Gastrocnemius medialis (tissue), 4 donors: ENCODE data around the gene SLC25A15. TPM values are rescaled to one million over a fixed set of nuclear protein-coding genes. Genes with fewer than 3 reads are reported as not detected.
"Not testable (repeated sequence)": the region's sequence is repeated elsewhere in the genome, so short reads cannot be mapped to it uniquely, and the experiment has no call there.

ENCODE experiments used
- ATAC-seq, 2 donors: fragments of 150-250 bp; one replicate each; pipeline ENCODE4 v1.9.1; 2016
- DNase-seq, 2 donors: peaks; one replicate each; pipeline ENCODE4 v3.0.0-alpha.2; 2019
- H3K27ac ChIP-seq, 4 donors: fragments of 200-600 bp; sonication (generic); 1 replicate in 1 of 4; 2 replicates in 3 of 4; pipeline ENCODE4 v1.5.1; 2016 to 2018; ENCODE audit warnings: mild to moderate bottlenecking in 2 of 4, moderate library complexity in 1 of 4
- H3K27me3 ChIP-seq, 3 donors: fragments of 200-600 bp; sonication (generic) in 2 of 3; 1 replicate in 1 of 3; 2 replicates in 2 of 3; pipeline versions ENCODE4 v1.5.1 to v1.6.0; 2016 to 2019; ENCODE audit warnings: mild to moderate bottlenecking in 1 of 3, moderate library complexity in 1 of 3
- H3K36me3 ChIP-seq, 2 donors: fragments of 200-600 bp; sonication (generic) in 1 of 2; one replicate each; pipeline ENCODE4 v1.5.1; 2017 to 2018
- H3K4me1 ChIP-seq, 2 donors: fragments of 200-600 bp; sonication (generic) in 1 of 2; one replicate each; pipeline ENCODE4 v1.5.1; 2016 to 2017; ENCODE audit warnings: mild to moderate bottlenecking in 2 of 2
- H3K4me3 ChIP-seq, 4 donors: fragments of 200-600 bp; sonication (generic) in 3 of 4; 1 replicate in 1 of 4; 2 replicates in 3 of 4; pipeline ENCODE4 v1.5.1; 2016 to 2019; ENCODE audit warnings: mild to moderate bottlenecking in 2 of 4
- H3K9me3 ChIP-seq, 3 donors: fragments of 200-600 bp; sonication (generic) in 2 of 3; 1 replicate in 1 of 3; 2 replicates in 2 of 3; pipeline ENCODE4 v1.5.1; 2016 to 2019
- POLR2A ChIP-seq, 2 donors: fragments of 450-650 bp; IDR thresholded peaks; one replicate each; pipeline ENCODE4 v1.6.1; 2017; ENCODE audit warnings: antibody characterized with exemption in 2 of 2, mild to moderate bottlenecking in 2 of 2, moderate library complexity in 2 of 2
- in situ Hi-C, 4 donors: fragments of 200-750 bp; cut with MboI; loops; one replicate each; pipeline versions ENCODE4 v1.15.0 to v1.8.0; 2017; ENCODE audit warnings: low sequenced_read_pairs in 4 of 4
- intact Hi-C: fragments of 100-400 bp; cut with DNase I; formaldehyde crosslinking; loops from one replicate; pipeline ENCODE4 v1.15.1; 2023; ENCODE audit warnings: low total_unique reads
- total RNA-seq, 4 donors: library from RNA; depleted of rRNA; stranded (reverse); fragments of >200 nt; gene quantifications; one replicate each; pipeline versions ENCODE4 v1.1.0 to v1.2.3, GENCODE V29; 2016
- TF ChIP-seq, protein P1 (sequence below), 5 experiments: fragments of 450-650 bp in 3 of 5; fragments of 200-600 bp in 2 of 5; sonication (generic) in 2 of 5; IDR thresholded peaks in 4 of 5; conservative IDR thresholded peaks in 1 of 5; 1 replicate in 4 of 5; 2 replicates in 1 of 5; pipeline ENCODE4 v1.5.1; 2016 to 2019; ENCODE audit warnings: antibody characterized with exemption in 5 of 5, mild to moderate bottlenecking in 3 of 5, moderate library complexity in 3 of 5

The SLC25A15 gene
- total RNA-seq, 4 donors from 2014 or later = 4.3 to 19.3 (median 11.0) TPM

DNA sequence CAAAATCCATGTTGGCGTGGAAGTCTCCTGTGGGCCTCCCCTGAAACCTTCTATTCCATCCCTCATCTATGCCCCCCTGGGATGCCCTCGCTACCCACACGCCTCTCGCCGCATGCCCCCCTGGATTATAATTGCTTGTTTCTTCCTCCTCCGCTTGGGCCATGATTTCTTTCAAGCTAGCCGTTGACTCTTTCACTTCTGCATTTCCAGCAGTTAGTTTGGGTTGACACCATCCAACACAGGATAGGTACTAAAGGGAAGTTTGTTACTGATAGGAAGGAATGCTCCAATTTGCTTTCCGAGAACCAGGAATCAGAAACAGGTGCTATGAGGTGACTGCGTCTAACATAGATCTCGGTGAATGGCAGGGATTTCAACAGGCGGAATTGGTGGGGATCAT, 7.7 kb upstream of the SLC25A15 start:
- no peak overlapping the region for H3K4me3 ChIP-seq
- TF ChIP-seq, protein P1, sequence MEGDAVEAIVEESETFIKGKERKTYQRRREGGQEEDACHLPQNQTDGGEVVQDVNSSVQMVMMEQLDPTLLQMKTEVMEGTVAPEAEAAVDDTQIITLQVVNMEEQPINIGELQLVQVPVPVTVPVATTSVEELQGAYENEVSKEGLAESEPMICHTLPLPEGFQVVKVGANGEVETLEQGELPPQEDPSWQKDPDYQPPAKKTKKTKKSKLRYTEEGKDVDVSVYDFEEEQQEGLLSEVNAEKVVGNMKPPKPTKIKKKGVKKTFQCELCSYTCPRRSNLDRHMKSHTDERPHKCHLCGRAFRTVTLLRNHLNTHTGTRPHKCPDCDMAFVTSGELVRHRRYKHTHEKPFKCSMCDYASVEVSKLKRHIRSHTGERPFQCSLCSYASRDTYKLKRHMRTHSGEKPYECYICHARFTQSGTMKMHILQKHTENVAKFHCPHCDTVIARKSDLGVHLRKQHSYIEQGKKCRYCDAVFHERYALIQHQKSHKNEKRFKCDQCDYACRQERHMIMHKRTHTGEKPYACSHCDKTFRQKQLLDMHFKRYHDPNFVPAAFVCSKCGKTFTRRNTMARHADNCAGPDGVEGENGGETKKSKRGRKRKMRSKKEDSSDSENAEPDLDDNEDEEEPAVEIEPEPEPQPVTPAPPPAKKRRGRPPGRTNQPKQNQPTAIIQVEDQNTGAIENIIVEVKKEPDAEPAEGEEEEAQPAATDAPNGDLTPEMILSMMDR (IDR thresholded peaks at IDR 0.05 in 4 of 5, conservative IDR thresholded peaks at IDR 0.05 in 1 of 5) = no peak
- TF ChIP-seq POLR2A (IDR thresholded peaks at IDR 0.05) = no peak
- H3K9me3 ChIP-seq = no peaks in the 10 kb centered on the region
- intact Hi-C loops (no loop called here), in situ Hi-C loops (loop anchor here in 1 of 4 donors (25.0 kb wide), 1 partner anchor 281 kb away; the partner anchor contains the start of gene WBP4)
- no peak overlapping the region for H3K27ac ChIP-seq
- DNase-seq = no peak
- no peaks in the 10 kb centered on the region for H3K36me3 ChIP-seq
- peaks cover 0 to 2% of the 10 kb centered on the region in 2 donors for H3K4me1 ChIP-seq
- H3K27me3 ChIP-seq = no peaks in the 10 kb centered on the region
- no peak for ATAC-seq

DNA sequence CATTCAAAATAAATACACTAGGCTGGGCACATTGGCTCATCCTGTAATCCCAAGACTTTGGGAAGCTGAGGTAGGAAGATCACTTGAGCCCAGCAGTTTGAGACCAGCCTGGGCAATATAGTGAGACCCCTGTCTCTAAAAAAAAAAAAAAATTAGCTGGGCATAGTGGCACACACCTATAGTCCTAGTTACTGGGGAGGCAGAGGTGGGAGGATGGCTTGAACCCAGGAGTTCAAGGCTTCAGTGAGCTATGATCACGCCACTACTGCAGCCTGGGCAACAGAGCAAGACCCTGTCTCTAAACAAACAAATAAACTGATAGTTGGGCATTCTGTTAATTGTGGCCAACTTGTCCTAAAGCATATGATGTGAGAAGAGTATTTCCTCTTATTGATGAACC, 6.4 kb upstream of the SLC25A15 start:
- H3K4me3 ChIP-seq, intact Hi-C loops, H3K27me3 ChIP-seq, H3K9me3 ChIP-seq, DNase-seq, H3K27ac ChIP-seq, H3K36me3 ChIP-seq, ATAC-seq, H3K4me1 ChIP-seq: not testable (repeated sequence)
- in situ Hi-C loops = loop anchor here in 1 of 4 donors (25.0 kb wide), 1 partner anchor 279 kb away; the partner anchor contains the start of gene WBP4

DNA sequence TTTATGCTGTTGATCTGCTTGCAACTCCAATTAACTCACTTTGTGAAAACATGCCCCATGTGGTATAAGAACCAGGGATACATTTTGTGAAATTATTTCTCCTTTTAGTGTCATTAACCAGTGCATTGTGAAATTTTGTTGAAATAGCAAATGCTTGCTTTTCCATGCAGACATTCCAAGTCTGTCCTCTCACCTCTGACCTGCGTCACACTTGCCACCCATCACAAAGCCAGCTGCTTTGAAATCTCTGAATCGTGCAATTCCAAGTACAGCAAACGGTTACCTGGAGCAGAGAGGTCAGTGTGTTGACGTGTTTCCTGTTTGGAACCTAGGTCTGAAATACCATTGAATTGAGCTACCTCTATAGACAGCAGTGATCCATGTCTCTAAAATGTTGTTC, 4.9 kb upstream of the SLC25A15 start:
- no peak for TF ChIP-seq POLR2A (IDR thresholded peaks at IDR 0.05)
- TF ChIP-seq, protein P1 (IDR thresholded peaks at IDR 0.05 in 4 of 5, conservative IDR thresholded peaks at IDR 0.05 in 1 of 5) = no peak
- ATAC-seq = no peak
- DNase-seq = no peak
- intact Hi-C loops (no loop called here), in situ Hi-C loops (loop anchor here in 1 of 4 donors (25.0 kb wide), 1 partner anchor 278 kb away; the partner anchor contains the start of gene WBP4)
- Histone ChIP-seq H3K9me3 (no peaks in the 10 kb centered on the region), H3K4me3 (no peak overlapping the region), H3K27ac (no peak overlapping the region), H3K36me3 (no peaks in the 10 kb centered on the region), H3K27me3 (no peaks in the 10 kb centered on the region), H3K4me1 (no peaks in the 10 kb centered on the region)

DNA sequence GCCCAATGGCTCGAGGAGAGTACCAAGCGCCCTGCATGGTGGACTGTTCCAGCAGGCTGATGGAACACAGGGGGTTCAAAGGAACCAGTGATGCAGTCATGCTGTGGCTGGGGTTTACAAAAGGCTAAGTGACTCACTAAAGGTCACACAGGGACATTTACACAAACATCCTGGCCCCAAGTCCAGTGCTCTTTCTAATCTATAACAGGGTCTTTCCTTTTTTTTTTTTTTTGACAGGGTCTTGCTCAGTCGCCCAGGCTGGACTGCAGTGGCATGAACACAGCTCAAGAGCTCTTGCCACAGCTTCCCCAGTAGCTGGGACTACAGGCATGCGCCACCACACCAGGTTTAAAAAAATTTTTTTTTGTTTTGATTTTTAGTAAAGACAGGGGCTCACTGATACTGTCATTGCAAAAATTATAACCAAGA, 2.8 kb upstream of the SLC25A15 start:
- no peak for DNase-seq
- TF ChIP-seq POLR2A (IDR thresholded peaks at IDR 0.05) = no peak
- TF ChIP-seq, protein P1 (IDR thresholded peaks at IDR 0.05 in 4 of 5, conservative IDR thresholded peaks at IDR 0.05 in 1 of 5) = no peak
- ATAC-seq = no peak
- in situ Hi-C loops (loop anchor here in 1 of 4 donors (25.0 kb wide), 1 partner anchor 276 kb away; the partner anchor contains the start of gene WBP4), intact Hi-C loops (no loop called here)
- no peak overlapping the region for H3K4me3 ChIP-seq
- no peak overlapping the region for H3K27ac ChIP-seq
- H3K9me3 ChIP-seq = no peaks in the 10 kb centered on the region
- no peaks in the 10 kb centered on the region for H3K27me3 ChIP-seq
- peaks cover 4 to 5% of the 10 kb centered on the region in 2 donors for H3K4me1 ChIP-seq
- H3K36me3 ChIP-seq = no peaks in the 10 kb centered on the region

DNA sequence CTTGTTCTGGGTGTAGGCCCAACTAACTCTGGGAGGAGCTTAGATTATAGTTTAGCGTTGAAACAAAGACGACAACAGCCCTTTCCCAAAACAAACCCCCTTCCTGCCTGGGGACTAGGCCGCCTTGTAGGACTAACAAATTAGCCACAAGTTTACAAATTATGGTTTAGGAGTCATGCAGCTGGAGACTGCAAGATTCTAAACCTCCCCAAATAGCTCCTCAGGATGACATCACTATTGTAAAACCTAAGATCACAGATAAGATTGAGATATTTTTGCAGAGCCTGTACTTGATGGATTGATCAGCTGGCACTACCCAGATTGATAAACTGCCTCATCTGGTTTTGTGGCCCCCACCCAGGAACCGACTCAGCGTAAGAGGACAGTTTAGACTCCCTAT, 2.3 kb upstream of the SLC25A15 start:
- in situ Hi-C loops = loop anchor here in 1 of 4 donors (25.0 kb wide), 1 partner anchor 275 kb away; the partner anchor contains the start of gene WBP4
- Histone ChIP-seq H3K27ac (no peak overlapping the region), H3K4me1 (peaks cover 4 to 5% of the 10 kb centered on the region in 2 donors), H3K9me3 (no peaks in the 10 kb centered on the region), H3K27me3 (no peaks in the 10 kb centered on the region), H3K4me3 (no peak overlapping the region), H3K36me3 (no peaks in the 10 kb centered on the region)
- no peak for TF ChIP-seq POLR2A (IDR thresholded peaks at IDR 0.05)
- TF ChIP-seq, protein P1 (IDR thresholded peaks at IDR 0.05 in 4 of 5, conservative IDR thresholded peaks at IDR 0.05 in 1 of 5) = no peak
- DNase-seq (no peak), ATAC-seq (no peak)
- intact Hi-C loops = no loop called here

DNA sequence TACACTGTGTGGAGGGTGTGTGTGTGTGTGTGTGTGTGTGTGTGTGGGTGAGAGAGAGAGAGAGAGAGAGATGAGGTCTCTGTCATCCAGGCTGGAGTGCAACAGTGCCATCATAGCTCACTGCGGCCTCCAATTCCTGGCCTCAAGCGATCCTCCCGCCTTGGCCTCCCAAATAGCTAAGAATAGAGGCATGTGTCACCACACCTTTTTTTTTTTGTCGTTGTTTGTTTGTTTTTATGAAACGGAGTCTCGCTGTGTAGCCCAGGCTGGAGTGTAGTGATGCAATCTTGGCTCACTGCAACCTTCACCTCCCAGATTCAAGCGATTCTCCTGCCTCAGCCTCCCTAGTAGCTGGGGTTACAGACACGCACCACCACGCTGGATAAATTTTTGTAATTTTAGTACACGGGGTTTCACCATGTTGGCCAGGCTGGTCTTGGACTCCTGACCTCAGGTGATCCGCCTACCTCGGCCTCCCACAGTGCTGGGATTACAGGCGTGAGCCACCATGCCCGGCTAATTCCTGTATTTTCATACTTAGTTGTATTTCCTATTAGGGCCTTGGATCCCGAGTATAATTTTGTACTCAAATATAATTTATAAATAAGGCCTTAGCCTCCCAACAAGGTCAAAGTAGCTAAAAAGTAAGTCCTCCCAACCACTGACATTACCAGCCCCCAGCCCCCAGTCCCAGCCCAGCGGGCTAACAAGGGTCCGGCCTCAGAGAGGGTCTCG, 704 bp upstream of the SLC25A15 start:
- Histone ChIP-seq H3K4me3 (peak overlapping the region; percentile 55 to 99 (median 70)), H3K27ac (peak overlapping the region; percentile 69 to 84 (median 78))
- H3K9me3 ChIP-seq, ATAC-seq, H3K36me3 ChIP-seq, DNase-seq, H3K4me1 ChIP-seq, H3K27me3 ChIP-seq: not testable (repeated sequence)
- intact Hi-C loops = loop anchor here (2.0 kb wide), 1 partner anchor 18 kb away; the partner anchor contains the start of gene MRPS31
- in situ Hi-C loops = loop anchor here in 1 of 4 donors (25.0 kb wide), 1 partner anchor 274 kb away; the partner anchor contains the start of gene WBP4
